IPS-NIHi7 (cell line): ENCODE data around the gene ZNHIT2.

Source experiments
- DNase-seq: peaks from one replicate; pipeline ENCODE4 v3.0.0; 2012; ENCODE audit warnings: mixed read lengths; ENCODE audit errors: extremely low spot score

ZNHIT2 gene

GRCh38 chr11:65134240-65134951 lies 16.9 kb upstream of the ZNHIT2 start, which contains the start of gene SYVN1:
TSS of gene SYVN1 (minus strand) at chr11:65134519. CDS start at chr11:65133601, 918 bp downstream.
- DNase-seq, result peak; percentile 87

- DNase-seq, result no peak
These were observed 16.2 kb upstream of the ZNHIT2 start for GRCh38 chr11:65133724-65134123.

GRCh38 chr11:65132988-65133700 lies 15.6 kb upstream of the ZNHIT2 start:
- DNase-seq, result peak; percentile 70

GRCh38 chr11:65132238-65132987 lies 14.9 kb upstream of the ZNHIT2 start:
- DNase-seq, result no peak

GRCh38 chr11:65131895-65132237 lies 14.4 kb upstream of the ZNHIT2 start:
- DNase-seq, result no peak

- no peak for DNase-seq
These were observed 13.9 kb upstream of the ZNHIT2 start for GRCh38 chr11:65131417-65131776.

GRCh38 chr11:65130631-65131416 lies 13.3 kb upstream of the ZNHIT2 start:
- no peak for DNase-seq

- DNase-seq, result no peak
These were observed 12.3 kb upstream of the ZNHIT2 start for GRCh38 chr11:65129649-65130441.

- DNase-seq, result no peak
These were observed 11.0 kb upstream of the ZNHIT2 start for GRCh38 chr11:65128182-65129145.

GRCh38 chr11:65127473-65128181 lies 10.1 kb upstream of the ZNHIT2 start:
- no peak for DNase-seq

GRCh38 chr11:65126624-65127274 lies 9.2 kb upstream of the ZNHIT2 start:
- no peak for DNase-seq

GRCh38 chr11:65125197-65126056 lies 7.9 kb upstream of the ZNHIT2 start:
- no peak for DNase-seq

GRCh38 chr11:65124480-65125196 lies 7.1 kb upstream of the ZNHIT2 start:
- no peak for DNase-seq

GRCh38 chr11:65121865-65122696 lies 4.6 kb upstream of the ZNHIT2 start, which contains the start of the genes FAU and MRPL49:
TSS of gene FAU (minus strand) at chr11:65122134. CDS start at chr11:65121813, 321 bp downstream.
TSS of gene MRPL49 (plus strand) at chr11:65122321. CDS start at chr11:65122347, 26 bp downstream.
- DNase-seq, result peak; percentile 97

- no peak for DNase-seq
These were observed 4.0 kb upstream of the ZNHIT2 start for GRCh38 chr11:65121447-65121864.

- no peak for DNase-seq
These were observed 3.3 kb upstream of the ZNHIT2 start for GRCh38 chr11:65120831-65121230.
